Spleen (tissue), 7 donors: ENCODE measurements around the gene FGGY.

ENCODE experiments used
- CTCF ChIP-seq, 11 experiments: fragments of 200-600 bp in 7 of 11; fragments of 450-650 bp in 4 of 11; sonication (generic) in 4 of 11; IDR thresholded peaks in 8 of 11; conservative IDR thresholded peaks in 3 of 11; 1 replicate in 7 of 11; 2 replicates in 4 of 11; pipeline versions ENCODE4 v1.4.0 to v1.8.0; 2016 to 2021; ENCODE audit warnings: antibody characterized with exemption in 11 of 11, inconsistent platforms in 4 of 11, mild to moderate bottlenecking in 1 of 11
- POLR2A ChIP-seq, 3 donors: fragments of 450-650 bp; IDR thresholded peaks; one replicate each; pipeline ENCODE4 v1.5.1; 2017; ENCODE audit warnings: antibody characterized with exemption in 3 of 3, mild to moderate bottlenecking in 1 of 3
- POLR2AphosphoS5 ChIP-seq, 3 donors: sonication (generic); formaldehyde crosslinking; IDR thresholded peaks; one replicate each; pipeline ENCODE4 v1.5.1; 2017; ENCODE audit warnings: antibody characterized with exemption in 3 of 3
- donor health status: DM: no; HTN: no; CAD: no; lungs with moderate emphysema.
- donor health status: DM: no; HTN: no; CAD: no.
- donor health status: DM: no; HTN: no; CAD: no.

GRCh38 chr1:59635097-59635496 is 338.2 kb downstream of the FGGY start:
- no peak for TF ChIP-seq CTCF (IDR thresholded peaks at IDR 0.05 in 8 of 11, conservative IDR thresholded peaks at IDR 0.05 in 3 of 11)
- no peak for TF ChIP-seq POLR2AphosphoS5 (IDR thresholded peaks at IDR 0.05)
- TF ChIP-seq POLR2A (IDR thresholded peaks at IDR 0.05): no peak
